GM19238 (cell line): ENCODE results near the gene ELF2.
A peak's percentile ranks its signal among the peaks of the same experiment; 100 is the strongest.
"Not testable (repeated sequence)": the region's sequence is repeated elsewhere in the genome, so short reads cannot be mapped to it uniquely, and the experiment has no call there.

ENCODE experiments used
- DNase-seq: peaks from one replicate; pipeline ENCODE4 v3.0.0; 2011; ENCODE audit warnings: low spot score; ENCODE audit not compliant: insufficient read length

ELF2 gene

DNA sequence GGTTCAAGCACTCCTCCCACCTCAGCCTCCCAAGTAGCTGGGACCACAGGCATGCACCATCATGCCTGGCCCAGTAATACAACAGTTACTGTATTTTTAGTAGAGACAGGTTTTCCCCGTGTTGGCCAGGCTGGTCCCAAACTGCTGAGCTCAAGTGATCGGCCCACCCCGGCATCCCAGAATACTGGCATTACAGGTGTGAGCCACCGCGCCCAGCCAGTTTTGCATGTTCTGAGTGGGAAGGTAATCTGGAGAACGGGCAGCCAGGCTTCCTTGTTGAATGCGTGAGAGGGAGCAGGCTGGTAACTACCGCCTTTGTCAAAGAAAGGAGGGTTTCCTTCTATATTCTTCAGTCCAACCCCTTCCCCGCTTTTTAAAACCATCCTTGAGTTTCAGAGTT, 152.3 kb downstream of the ELF2 start:
- no peak for DNase-seq

- no peak for DNase-seq
These were observed 154.2 kb downstream of the ELF2 start for GRCh38 chr4:139022835-139023234.

DNA sequence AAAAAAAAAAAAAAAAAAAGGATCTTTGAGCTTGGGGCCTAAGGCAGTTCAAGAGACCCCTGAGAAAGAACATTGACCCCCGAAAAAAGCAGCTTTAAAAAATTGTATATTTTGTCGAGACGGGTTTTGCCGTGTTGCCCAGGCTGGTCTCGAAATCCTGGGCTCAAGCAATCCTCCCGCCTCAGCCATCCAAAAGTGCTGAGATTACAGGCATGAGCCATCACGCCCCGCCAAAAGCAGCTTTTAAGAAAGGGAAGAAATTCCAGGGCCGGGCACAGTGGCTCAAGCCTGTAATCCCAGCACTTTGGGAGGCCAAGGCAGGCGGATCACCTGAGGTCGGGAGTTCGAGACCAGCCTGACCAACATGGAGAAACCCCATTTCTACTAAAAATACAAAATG, 155.9 kb downstream of the ELF2 start:
- not testable (repeated sequence) for DNase-seq

- DNase-seq, result no peak
These were observed 156.6 kb downstream of the ELF2 start for GRCh38 chr4:139020384-139020783.

GRCh38 chr4:139018971-139019758, 157.9 kb downstream of the ELF2 start:
- no peak for DNase-seq

GRCh38 chr4:139018501-139018900, 158.5 kb downstream of the ELF2 start:
- no peak for DNase-seq

- no peak for DNase-seq
These were observed 159.2 kb downstream of the ELF2 start for GRCh38 chr4:139017861-139018260.

DNA sequence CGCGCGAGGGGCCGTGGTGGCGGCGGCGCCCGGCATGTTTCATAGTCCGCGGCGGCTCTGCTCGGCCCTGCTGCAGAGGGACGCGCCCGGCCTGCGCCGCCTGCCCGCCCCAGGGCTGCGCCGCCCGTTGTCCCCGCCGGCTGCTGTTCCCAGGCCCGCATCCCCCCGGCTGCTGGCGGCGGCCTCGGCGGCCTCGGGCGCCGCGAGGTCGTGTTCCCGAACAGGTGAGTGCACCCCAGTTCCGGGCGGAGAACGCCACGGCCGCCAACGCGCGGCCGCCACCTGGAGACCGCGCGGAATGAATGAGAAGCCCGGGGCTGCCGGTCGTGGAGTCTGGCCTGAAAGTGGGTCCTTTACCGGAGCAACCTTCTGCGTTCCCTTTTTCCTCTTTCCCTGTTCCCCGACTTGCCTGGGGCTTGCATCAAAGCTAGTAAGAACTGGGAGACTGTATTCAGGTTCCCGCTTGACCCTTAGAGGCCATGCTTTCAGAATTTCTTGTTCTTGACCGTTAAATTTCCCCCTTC, 161.0 kb downstream of the ELF2 start:
- DNase-seq, result peak; percentile 45

DNA sequence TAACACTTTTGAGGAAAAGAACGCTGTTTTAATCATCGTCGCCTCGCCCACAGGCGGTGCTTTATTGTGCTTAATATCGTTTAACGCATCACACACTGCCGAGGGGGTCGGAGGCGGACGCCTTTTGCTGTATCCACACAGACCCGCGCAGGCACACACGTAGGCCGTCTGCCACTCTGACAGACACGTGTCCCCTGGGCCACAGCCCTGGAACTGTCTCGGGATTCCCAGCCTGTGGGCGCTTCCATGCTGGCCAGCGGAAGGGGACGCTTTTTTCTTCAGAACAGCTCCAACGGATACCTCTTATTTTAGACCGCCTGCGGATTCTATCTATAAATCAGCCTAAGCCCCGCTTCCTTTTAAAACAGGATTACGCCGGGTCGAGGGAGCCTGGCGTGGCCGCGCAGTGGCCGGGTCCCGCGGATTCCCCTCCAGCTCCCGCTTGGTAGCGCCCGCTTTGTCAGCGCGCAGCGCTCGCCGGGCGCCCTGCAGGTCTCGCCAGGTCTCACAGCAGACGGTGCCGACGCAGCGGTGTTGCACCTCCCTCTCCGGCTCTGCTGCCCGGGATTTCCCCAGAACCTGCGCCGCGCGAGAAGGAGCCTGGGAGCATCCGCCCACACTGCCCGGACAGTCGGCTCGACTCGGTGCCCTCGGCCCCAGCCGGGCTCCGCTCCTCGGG, 161.6 kb downstream of the ELF2 start, which contains the start of gene NOCT:
NOCT (plus strand) TSS at position 513 of the 679 bp plus-strand sequence. CDS start 201 bp downstream, outside the sequence.
- DNase-seq, result peak; percentile 93

GRCh38 chr4:139014371-139015268, 162.4 kb downstream of the ELF2 start:
- DNase-seq, result no peak

GRCh38 chr4:139011225-139011950, 165.6 kb downstream of the ELF2 start:
- no peak for DNase-seq

GRCh38 chr4:139009702-139010101, 167.3 kb downstream of the ELF2 start:
- DNase-seq, result no peak

DNA sequence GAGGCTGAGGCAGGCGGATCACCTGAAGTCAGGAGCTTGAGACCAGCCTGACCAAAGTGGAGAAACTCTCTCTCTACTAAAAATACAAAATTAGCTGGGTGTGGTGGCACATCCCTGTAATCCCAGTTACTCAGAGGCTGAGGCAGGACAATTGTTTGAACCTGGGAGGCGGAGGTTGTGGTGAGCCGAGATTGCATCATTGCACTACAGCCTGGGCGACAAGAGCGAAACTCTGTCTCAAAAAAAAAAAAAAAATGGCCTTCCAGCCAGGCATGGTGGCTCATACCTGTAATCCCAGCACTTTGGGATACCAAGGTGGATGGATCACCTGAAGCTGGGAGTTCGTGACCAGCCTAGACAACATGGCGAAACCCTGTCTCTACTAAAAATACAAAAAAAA, 168.7 kb downstream of the ELF2 start:
- not testable (repeated sequence) for DNase-seq

GRCh38 chr4:139007640-139008039, 169.4 kb downstream of the ELF2 start:
- DNase-seq, result no peak
